Measurements from ENCODE around the gene UBR3.
A peak's percentile ranks its signal among the peaks of the same experiment; 100 is the strongest.

The UBR3 gene

GRCh38 chr2:169997140-169997887, 170.1 kb downstream of the UBR3 start:
- Histone ChIP-seq H3K27me3 (ENCODE audit: insufficient read depth, poor library complexity, severe bottlenecking) (no peaks in the 10 kb centered on the region), H3K27ac (replicated peaks) (no peak overlapping the region), H3K4me3 (replicated peaks; ENCODE audit: insufficient read depth, low read length) (no peak overlapping the region)
- DNase-seq (ENCODE audit: low read depth in 1 of 2, low spot score in 1 of 2) = no peak
- TF ChIP-seq GABPA (IDR thresholded peaks at IDR 0.05; ENCODE audit: low read depth) (no peak), REST (IDR thresholded peaks at IDR 0.05; ENCODE audit: insufficient replicate concordance, low read depth) (no peak), POLR2AphosphoS5 (IDR thresholded peaks at IDR 0.05; ENCODE audit: low read depth) (no peak), SPI1 (IDR thresholded peaks at IDR 0.05; ENCODE audit: borderline replicate concordance, low read depth) (no peak)
- TF ChIP-seq, protein P1, sequence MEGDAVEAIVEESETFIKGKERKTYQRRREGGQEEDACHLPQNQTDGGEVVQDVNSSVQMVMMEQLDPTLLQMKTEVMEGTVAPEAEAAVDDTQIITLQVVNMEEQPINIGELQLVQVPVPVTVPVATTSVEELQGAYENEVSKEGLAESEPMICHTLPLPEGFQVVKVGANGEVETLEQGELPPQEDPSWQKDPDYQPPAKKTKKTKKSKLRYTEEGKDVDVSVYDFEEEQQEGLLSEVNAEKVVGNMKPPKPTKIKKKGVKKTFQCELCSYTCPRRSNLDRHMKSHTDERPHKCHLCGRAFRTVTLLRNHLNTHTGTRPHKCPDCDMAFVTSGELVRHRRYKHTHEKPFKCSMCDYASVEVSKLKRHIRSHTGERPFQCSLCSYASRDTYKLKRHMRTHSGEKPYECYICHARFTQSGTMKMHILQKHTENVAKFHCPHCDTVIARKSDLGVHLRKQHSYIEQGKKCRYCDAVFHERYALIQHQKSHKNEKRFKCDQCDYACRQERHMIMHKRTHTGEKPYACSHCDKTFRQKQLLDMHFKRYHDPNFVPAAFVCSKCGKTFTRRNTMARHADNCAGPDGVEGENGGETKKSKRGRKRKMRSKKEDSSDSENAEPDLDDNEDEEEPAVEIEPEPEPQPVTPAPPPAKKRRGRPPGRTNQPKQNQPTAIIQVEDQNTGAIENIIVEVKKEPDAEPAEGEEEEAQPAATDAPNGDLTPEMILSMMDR (IDR thresholded peaks at IDR 0.05; ENCODE audit: insufficient read depth, low read length) = no peak

- no peak overlapping the region for H3K27ac ChIP-seq (replicated peaks)
- TF ChIP-seq, protein P1 (IDR thresholded peaks at IDR 0.05; ENCODE audit: insufficient read depth, low read length) = no peak
- DNase-seq (ENCODE audit: low read depth in 1 of 2, low spot score in 1 of 2) = no peak
- H3K27me3 ChIP-seq (ENCODE audit: insufficient read depth, poor library complexity, severe bottlenecking) = no peaks in the 10 kb centered on the region
- no peak overlapping the region for H3K4me3 ChIP-seq (replicated peaks; ENCODE audit: insufficient read depth, low read length)
These were observed 171.8 kb downstream of the UBR3 start for GRCh38 chr2:169999054-169999453.

DNA sequence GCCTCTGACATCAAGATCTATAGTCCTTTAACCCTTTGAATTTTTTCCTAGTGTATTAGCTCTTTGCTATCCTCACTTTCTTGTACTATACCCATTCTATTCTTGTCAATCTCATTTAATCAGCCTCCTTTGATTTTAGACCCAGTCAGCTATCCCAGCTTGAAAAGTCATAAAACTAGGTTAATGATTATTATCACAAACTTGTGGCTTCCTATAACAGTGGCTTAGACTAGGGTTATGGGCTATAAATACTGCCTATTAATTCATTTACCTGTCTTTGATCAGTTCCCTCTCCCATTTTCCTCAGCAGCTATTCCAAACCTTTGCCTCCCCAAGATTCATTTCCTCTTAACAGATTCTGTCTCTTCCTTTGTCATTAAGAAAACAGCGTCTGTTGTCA, 174.8 kb downstream of the UBR3 start:
- Histone ChIP-seq H3K4me3 (replicated peaks; ENCODE audit: insufficient read depth, low read length) (no peak overlapping the region), H3K27me3 (ENCODE audit: insufficient read depth, poor library complexity, severe bottlenecking) (no peaks in the 10 kb centered on the region), H3K27ac (replicated peaks) (no peak overlapping the region)
- no peak for DNase-seq (ENCODE audit: low read depth in 1 of 2, low spot score in 1 of 2)
- TF ChIP-seq POLR2AphosphoS5 (IDR thresholded peaks at IDR 0.05; ENCODE audit: low read depth) = no peak

- H3K27ac ChIP-seq (replicated peaks) = no peak overlapping the region
- H3K4me3 ChIP-seq (replicated peaks; ENCODE audit: insufficient read depth, low read length) = no peak overlapping the region
- DNase-seq (ENCODE audit: low read depth in 1 of 2, low spot score in 1 of 2) = peak in 1 of 2 experiments; percentile 5
- no peak for TF ChIP-seq SPI1 (IDR thresholded peaks at IDR 0.05; ENCODE audit: borderline replicate concordance, low read depth)
- TF ChIP-seq POLR2AphosphoS5 (IDR thresholded peaks at IDR 0.05; ENCODE audit: low read depth) = no peak
- no peak for TF ChIP-seq REST (IDR thresholded peaks at IDR 0.05; ENCODE audit: insufficient replicate concordance, low read depth)
- no peak for TF ChIP-seq GABPA (IDR thresholded peaks at IDR 0.05; ENCODE audit: low read depth)
- TF ChIP-seq, protein P1 (IDR thresholded peaks at IDR 0.05; ENCODE audit: insufficient read depth, low read length) = no peak
- H3K27me3 ChIP-seq (ENCODE audit: insufficient read depth, poor library complexity, severe bottlenecking) = no peaks in the 10 kb centered on the region
These were observed 178.4 kb downstream of the UBR3 start for GRCh38 chr2:170005702-170006101.

Measured in HL-60 (cell line).